C4-2B (cell line): ENCODE measurements around the gene COQ10B.
A peak's percentile ranks its signal among the peaks of the same experiment; 100 is the strongest.
"Not testable (repeated sequence)": the region's sequence is repeated elsewhere in the genome, so short reads cannot be mapped to it uniquely, and the experiment has no call there.

Experiments
- H3K27ac ChIP-seq: fragments of 450-650 bp; 2 replicates; pipeline ENCODE4 v1.5.1; 2017
- ZFX ChIP-seq: fragments of 450-650 bp; IDR thresholded peaks from 2 replicates; pipeline ENCODE4 v1.6.1; 2017
- TF ChIP-seq, protein P1 (sequence below): fragments of 450-650 bp; conservative IDR thresholded peaks from 2 replicates; pipeline ENCODE4 v1.5.1; 2017; ENCODE audit warnings: mild to moderate bottlenecking

COQ10B gene

DNA sequence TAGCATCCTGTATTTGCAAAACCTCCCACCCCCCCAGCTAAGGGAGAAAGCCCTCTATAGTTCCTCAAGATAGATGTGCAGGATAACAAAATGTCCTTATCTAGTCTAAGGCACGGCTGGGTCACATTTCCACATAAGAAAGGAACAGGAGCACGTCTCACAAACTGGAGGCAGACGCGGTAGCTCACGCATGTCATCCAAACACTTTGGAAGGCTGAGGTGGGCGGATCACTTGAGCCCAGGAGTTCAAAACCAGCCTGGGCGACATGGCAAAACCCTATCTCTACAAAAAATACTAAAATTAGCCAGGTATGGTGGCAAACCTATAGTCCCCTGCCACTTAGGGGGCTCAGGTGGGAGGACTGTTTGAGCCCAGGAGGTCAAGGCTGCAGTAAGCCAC lies 27.8 kb upstream of the COQ10B start:
- TF ChIP-seq, protein P1, sequence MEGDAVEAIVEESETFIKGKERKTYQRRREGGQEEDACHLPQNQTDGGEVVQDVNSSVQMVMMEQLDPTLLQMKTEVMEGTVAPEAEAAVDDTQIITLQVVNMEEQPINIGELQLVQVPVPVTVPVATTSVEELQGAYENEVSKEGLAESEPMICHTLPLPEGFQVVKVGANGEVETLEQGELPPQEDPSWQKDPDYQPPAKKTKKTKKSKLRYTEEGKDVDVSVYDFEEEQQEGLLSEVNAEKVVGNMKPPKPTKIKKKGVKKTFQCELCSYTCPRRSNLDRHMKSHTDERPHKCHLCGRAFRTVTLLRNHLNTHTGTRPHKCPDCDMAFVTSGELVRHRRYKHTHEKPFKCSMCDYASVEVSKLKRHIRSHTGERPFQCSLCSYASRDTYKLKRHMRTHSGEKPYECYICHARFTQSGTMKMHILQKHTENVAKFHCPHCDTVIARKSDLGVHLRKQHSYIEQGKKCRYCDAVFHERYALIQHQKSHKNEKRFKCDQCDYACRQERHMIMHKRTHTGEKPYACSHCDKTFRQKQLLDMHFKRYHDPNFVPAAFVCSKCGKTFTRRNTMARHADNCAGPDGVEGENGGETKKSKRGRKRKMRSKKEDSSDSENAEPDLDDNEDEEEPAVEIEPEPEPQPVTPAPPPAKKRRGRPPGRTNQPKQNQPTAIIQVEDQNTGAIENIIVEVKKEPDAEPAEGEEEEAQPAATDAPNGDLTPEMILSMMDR, result no peak
- TF ChIP-seq ZFX, result no peak
- no peak overlapping the region for H3K27ac ChIP-seq

DNA sequence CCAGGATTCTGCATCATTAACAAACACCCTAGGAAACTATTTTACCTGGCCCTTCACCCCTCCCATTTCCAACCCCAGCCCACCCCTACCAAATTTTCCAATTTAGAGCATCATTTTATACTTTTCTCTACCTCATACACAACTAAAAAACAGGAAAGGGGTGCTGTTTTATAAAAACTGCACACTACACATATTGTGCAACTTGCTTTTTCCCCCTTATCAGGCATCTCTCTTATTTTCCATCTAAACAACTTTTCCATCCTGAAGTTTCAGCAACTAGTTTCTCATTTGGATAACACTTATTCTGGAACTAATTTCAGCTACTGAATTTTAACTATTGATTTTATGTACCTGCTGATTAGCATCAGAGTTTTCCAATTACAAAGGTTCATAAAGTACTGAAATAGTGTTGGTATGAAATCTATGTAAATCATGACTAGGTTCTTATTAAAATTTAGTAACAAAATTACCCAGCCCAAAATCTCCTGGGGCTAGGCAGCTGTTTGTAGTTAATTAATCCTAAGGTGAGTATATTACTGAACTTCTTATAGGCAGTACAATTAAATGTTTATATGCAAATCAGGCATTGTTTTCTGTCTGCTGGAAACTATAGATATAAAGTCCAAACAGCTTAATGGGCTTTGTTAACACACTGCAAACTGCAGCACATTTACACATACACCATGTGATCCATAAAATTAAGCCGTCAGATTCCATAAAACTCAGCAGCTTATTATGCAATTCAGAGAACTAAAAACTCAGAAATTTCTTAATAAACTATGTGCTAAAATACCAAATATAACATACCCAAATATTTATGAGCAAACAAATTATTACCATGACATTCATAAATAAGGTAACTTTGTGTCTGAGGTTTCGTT lies 26.4 kb upstream of the COQ10B start:
- no peak overlapping the region for H3K27ac ChIP-seq
- TF ChIP-seq ZFX, result no peak
- TF ChIP-seq, protein P1, result no peak

DNA sequence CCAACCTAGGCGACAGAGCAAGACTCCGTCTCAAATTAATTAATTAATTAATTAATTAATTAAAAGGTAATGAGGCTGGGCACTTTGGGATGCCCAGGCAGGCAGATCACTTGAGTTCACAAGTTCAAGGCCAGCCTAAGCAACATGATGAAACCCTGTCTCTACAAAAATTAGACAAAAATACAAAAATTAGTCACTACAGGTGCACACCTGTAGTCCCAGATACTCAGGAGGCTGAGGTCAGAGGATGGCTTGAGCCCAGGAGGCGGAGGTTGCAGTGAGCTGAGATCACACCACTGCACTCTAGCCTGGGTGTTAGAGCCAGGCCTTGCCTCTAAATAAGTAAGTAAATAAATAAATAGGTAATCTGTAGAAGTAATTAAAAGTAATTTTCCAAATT lies 25.4 kb upstream of the COQ10B start:
- no peak overlapping the region for H3K27ac ChIP-seq
- TF ChIP-seq ZFX, result no peak
- TF ChIP-seq, protein P1, result no peak

DNA sequence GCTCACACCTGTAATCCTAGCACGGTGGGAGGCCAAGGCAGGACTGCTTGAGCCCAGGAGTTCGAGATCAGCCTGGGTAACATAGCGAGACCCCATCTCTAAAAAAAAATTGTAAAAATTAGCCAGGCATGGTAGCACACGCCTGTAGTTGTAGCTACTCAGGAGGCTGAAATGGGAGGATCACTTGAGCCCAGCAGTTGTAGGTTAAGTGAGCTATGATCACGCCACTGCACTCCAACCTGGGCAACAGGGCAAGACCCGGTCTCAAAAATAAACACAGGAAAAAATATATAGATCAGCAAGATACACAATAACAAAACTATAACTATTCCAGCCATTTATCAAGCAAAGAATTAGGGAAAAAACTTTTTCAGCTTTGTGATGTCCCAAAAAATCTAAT lies 21.5 kb upstream of the COQ10B start:
- TF ChIP-seq, protein P1, result no peak
- H3K27ac ChIP-seq, result no peak overlapping the region

DNA sequence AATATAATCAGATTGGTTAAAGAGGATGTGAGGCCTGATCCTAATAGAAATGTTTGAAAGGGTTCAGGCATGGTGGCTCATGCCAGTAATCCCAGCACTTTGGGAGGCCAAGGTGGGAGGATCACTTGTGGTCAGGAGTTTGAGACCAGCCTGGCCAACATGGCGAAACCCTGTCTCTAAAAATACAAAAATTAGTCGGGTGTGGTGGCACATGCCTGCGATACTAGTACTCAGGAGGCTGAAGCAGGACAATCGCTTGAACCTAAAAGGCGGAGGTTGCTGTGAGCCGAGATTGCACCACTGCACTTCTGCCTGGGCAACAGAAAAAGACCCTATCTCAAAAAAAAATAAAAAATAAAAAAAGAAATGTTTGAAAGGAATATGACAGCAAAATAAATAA lies 20.8 kb upstream of the COQ10B start:
- not testable (repeated sequence) for H3K27ac ChIP-seq

DNA sequence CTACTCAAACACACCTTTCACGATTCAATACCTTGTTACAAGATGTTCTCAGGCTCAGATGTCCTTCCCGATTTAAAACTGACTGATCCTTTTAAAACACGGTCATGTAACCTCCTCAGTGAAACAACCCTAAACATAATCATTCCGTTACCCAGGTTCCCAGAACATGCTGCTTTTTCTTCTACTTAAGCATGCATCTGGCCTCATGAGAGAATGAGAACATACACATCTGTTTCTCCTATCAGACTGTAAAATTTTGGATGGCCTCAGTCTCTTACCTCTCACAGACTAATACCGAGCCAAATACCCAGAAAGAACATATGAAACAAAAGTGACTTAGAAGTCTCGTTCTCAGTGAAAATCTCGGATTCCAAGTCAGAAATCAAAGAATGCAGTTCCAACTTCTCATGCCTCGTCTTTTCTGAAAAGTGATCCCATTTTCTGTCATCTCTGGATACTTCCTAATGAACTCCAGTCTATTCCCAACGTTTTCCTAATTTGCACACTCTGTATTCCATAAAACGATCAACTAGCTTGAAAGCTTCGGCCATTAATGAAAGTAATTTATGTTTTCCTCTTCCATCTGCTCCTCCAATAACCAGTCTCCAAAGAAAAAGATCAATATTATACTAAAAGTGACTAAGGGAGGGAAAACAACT lies 19.4 kb upstream of the COQ10B start:
- TF ChIP-seq ZFX, result no peak
- TF ChIP-seq, protein P1, result no peak
- H3K27ac ChIP-seq, result peak overlapping the region; percentile 94

DNA sequence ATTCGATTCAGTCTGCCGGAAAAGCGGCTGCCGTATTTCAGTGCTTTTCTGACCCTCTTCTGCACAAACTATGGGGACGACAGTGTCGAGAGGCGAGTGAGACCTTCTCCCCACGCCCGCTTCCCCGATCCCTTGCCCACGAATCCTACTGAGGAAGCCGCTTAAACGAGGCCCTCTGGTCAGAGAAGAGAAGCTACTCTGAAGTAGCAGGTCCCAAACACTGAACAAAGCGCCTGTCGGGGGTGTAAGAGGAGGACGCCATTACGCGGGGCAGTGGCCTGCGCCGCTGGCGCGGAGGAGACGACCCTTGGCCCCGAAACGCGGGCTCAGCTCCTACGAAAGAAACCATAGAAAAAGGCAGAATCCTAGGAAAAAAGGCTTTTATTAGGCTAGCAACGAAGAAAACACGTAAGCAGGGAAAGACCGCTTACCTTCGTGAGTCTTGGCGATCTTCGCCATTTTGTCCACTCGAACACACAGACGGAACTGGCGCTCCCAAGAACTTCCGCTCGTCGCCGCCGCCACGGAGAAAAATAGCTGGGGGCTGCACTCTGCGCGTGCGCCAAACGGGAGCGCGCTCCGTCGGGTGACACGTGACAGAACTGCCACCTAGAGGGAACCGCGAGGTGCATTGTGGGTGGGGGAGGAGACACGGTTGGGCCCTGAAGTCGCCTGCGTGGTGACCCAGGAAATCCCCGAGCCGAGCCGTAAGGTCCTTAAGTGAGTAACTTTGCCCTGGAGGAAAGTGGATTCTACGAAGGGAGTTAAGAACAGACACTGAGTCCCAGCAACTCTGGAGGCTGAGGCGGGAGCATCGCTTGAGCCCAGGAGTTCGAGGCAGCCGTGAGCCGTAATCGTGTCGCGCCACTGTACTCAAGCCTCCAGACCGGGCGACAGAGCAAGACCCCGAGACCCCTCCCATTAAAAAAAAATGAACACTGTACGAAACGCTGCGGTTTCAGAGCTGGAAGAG lies 18.5 kb upstream of the COQ10B start, which contains the start of gene SF3B1:
Gene SF3B1, minus strand, starts transcription at position 488 of the 973 bp plus-strand sequence. Its CDS starts 29 bp downstream, at position 459.
- TF ChIP-seq, protein P1, result no peak
- peak; percentile 39 for TF ChIP-seq ZFX
- H3K27ac ChIP-seq, result peak within 1 kb of the TSS; percentile 94
